Parathyroid adenoma (tissue), 2 donors: Measurements from ENCODE around the gene VIPR2.

ENCODE experiments used
- H2AFZ ChIP-seq: fragments of 300-600 bp; sonication (generic); one replicate; pipeline ENCODE4 v1.7.0; 2017; ENCODE audit warnings: antibody characterized with exemption, mild to moderate bottlenecking
- H3K27ac ChIP-seq: fragments of 300-600 bp; sonication (generic); one replicate; pipeline ENCODE4 v1.7.0; 2017
- H3K27me3 ChIP-seq: fragments of 300-600 bp; sonication (generic); one replicate; pipeline ENCODE4 v1.7.0; 2017; ENCODE audit warnings: low read length; ENCODE audit not compliant: control insufficient read depth, insufficient read depth
- H3K36me3 ChIP-seq: fragments of 300-600 bp; sonication (generic); one replicate; pipeline ENCODE4 v1.7.0; 2017; ENCODE audit warnings: low read length; ENCODE audit not compliant: control insufficient read depth, insufficient read depth
- H3K4me1 ChIP-seq: fragments of 300-600 bp; sonication (generic); one replicate; pipeline ENCODE4 v1.7.0; 2017; ENCODE audit warnings: control low read depth
- H3K4me2 ChIP-seq: fragments of 300-600 bp; sonication (generic); one replicate; pipeline ENCODE4 v1.7.0; 2017; ENCODE audit warnings: low read length
- H3K4me3 ChIP-seq: fragments of 300-600 bp; sonication (generic); one replicate; pipeline ENCODE4 v1.7.0; 2017; ENCODE audit warnings: low read depth, low read length
- H3K79me2 ChIP-seq: fragments of 300-600 bp; sonication (generic); one replicate; pipeline ENCODE4 v1.7.0; 2017; ENCODE audit warnings: control low read depth
- H3K9ac ChIP-seq: fragments of 300-600 bp; sonication (generic); one replicate; pipeline ENCODE4 v1.7.0; 2017; ENCODE audit warnings: mild to moderate bottlenecking
- H3K9me3 ChIP-seq: fragments of 300-600 bp; sonication (generic); one replicate; pipeline ENCODE4 v1.7.0; 2017; ENCODE audit warnings: low read length; ENCODE audit not compliant: control insufficient read depth
- TF ChIP-seq, protein P1 (sequence below): fragments of 300-600 bp; sonication (generic); IDR thresholded peaks from one replicate; pipeline ENCODE4 v1.7.0; 2017; ENCODE audit warnings: antibody characterized with exemption, mild to moderate bottlenecking
- donor health status: primary hyperparathyroidism.

The VIPR2 gene

DNA sequence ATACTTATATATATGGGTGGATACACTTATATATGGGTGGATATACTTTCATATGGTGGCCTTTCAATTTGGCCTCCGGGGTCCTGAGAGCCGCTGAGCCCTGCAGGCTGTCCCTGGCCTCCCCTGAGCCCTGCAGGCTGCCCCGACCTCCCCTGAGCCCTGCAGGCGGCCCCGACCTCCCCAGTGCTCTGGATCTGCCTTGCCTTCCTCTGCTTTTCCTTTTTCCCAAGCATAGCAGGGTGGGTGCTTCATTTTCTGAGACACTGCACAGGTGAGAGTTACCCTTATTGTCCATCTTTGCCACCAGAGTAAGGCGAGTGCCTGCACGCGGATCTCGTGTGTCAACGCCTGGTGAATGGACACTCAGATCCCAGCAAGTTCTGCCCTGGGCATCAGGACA lies 106.6 kb downstream of the VIPR2 start:
- H3K36me3 ChIP-seq: no peaks in the 10 kb centered on the region
- H3K9me3 ChIP-seq: no peaks in the 10 kb centered on the region
- H3K27me3 ChIP-seq: no peaks in the 10 kb centered on the region
- no peaks in the 10 kb centered on the region for H3K4me1 ChIP-seq
- H3K27ac ChIP-seq: no peak overlapping the region
- H3K9ac ChIP-seq: no peak overlapping the region
- TF ChIP-seq, protein P1, sequence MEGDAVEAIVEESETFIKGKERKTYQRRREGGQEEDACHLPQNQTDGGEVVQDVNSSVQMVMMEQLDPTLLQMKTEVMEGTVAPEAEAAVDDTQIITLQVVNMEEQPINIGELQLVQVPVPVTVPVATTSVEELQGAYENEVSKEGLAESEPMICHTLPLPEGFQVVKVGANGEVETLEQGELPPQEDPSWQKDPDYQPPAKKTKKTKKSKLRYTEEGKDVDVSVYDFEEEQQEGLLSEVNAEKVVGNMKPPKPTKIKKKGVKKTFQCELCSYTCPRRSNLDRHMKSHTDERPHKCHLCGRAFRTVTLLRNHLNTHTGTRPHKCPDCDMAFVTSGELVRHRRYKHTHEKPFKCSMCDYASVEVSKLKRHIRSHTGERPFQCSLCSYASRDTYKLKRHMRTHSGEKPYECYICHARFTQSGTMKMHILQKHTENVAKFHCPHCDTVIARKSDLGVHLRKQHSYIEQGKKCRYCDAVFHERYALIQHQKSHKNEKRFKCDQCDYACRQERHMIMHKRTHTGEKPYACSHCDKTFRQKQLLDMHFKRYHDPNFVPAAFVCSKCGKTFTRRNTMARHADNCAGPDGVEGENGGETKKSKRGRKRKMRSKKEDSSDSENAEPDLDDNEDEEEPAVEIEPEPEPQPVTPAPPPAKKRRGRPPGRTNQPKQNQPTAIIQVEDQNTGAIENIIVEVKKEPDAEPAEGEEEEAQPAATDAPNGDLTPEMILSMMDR: no peak
- no peaks in the 10 kb centered on the region for H3K79me2 ChIP-seq
- no peak overlapping the region for H3K4me3 ChIP-seq
- no peak overlapping the region for H2AFZ ChIP-seq
- no peak overlapping the region for H3K4me2 ChIP-seq

DNA sequence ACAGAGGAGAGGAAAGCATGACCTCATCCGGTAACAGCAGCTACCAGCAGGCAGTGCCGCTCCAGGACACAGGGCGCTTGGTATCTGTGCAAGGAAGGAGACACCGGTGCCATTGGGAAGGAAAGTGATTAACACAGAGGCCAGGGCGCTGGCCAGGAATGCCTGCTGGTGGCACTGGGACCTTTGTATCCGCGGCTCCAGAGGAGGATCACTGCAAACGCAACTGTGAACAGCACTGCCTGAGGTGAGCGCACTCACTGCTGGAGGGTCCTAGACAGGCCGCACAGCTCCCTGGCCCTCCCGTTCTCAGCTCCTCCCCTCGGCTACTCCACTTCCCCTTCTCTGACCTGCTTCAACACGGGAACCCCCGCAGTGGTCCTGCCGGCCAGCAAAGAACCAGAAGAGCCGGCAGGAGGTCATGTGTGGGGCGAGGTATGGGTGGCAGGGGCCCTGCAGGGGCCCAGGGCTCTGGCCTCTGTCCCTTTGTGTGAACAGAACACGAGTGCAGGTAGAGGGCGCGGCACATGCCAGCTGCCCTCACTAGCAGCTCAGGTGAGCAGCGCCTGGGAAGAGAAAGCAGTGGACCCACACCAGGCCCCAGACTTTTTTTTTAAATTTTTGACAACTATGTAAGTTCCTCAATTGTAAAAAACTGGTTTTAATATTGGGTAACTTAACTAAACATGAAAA lies 107.6 kb downstream of the VIPR2 start:
- no peak overlapping the region for H3K9ac ChIP-seq
- no peaks in the 10 kb centered on the region for H3K36me3 ChIP-seq
- H3K79me2 ChIP-seq: no peaks in the 10 kb centered on the region
- no peak overlapping the region for H3K4me3 ChIP-seq
- no peaks in the 10 kb centered on the region for H3K4me1 ChIP-seq
- H3K27me3 ChIP-seq: no peaks in the 10 kb centered on the region
- H2AFZ ChIP-seq: no peak overlapping the region
- no peaks in the 10 kb centered on the region for H3K9me3 ChIP-seq
- no peak overlapping the region for H3K27ac ChIP-seq
- TF ChIP-seq, protein P1: no peak
- no peak overlapping the region for H3K4me2 ChIP-seq

DNA sequence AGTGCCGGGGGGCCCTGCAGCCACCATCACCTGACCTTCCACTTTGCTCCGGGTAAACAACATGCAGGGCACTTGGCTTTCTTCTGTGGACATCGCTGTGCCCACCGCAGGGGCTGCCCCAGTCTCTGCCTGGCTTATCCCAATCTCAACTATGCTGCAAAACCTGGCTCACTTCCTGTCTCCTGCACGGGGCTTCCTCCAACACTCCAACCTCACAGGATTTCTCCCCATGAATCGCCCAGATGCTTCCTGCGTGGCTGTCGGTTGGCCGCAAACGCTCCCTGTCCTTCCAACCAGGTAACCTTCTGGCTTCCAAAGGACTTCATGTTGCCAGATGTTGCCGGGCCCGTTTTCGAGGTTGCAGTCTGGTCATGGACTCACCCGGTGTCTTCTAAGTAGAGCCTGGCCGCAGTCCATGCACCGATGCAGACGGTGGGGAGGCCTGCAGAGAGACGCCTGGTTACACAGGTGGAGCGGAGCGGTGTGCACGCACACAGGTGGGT lies 109.0 kb downstream of the VIPR2 start:
- Histone ChIP-seq H3K79me2 (no peaks in the 10 kb centered on the region), H3K36me3 (no peaks in the 10 kb centered on the region), H3K9ac (no peak overlapping the region)

DNA sequence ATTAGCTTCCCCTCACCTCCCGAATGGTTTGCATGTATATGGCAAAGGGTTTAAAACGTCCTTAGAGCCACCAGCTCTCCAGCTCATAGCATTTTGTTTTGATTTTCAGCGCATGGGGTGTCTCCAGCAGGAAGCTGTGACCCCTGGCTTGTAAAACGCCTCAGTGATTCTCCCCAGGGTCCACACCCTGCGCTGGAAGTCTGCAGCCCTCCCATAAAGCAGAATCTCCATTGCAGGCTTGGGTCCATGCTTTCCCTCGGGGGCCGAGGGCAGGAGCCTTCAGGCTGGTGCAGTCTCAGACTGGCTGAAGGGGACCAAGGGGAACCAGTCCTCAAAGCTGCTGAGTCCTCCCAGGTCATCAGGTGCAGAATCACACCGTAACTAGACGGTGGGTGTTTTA lies 109.7 kb downstream of the VIPR2 start:
- no peak overlapping the region for H3K9ac ChIP-seq
- H3K4me3 ChIP-seq: no peak overlapping the region
- no peak overlapping the region for H3K27ac ChIP-seq
- no peak overlapping the region for H3K4me2 ChIP-seq
- H2AFZ ChIP-seq: no peak overlapping the region
- TF ChIP-seq, protein P1: no peak
- H3K9me3 ChIP-seq: no peaks in the 10 kb centered on the region
- no peaks in the 10 kb centered on the region for H3K27me3 ChIP-seq
- H3K36me3 ChIP-seq: no peaks in the 10 kb centered on the region
- H3K79me2 ChIP-seq: no peaks in the 10 kb centered on the region
- H3K4me1 ChIP-seq: no peaks in the 10 kb centered on the region

More for the DNA sequence above, 109.0 kb downstream of the VIPR2 start:
- H3K27ac ChIP-seq: no peak overlapping the region
- H2AFZ ChIP-seq: no peak overlapping the region
- no peaks in the 10 kb centered on the region for H3K4me1 ChIP-seq
- H3K27me3 ChIP-seq: no peaks in the 10 kb centered on the region
- no peak overlapping the region for H3K4me2 ChIP-seq
- H3K4me3 ChIP-seq: no peak overlapping the region
- TF ChIP-seq, protein P1: no peak
- no peaks in the 10 kb centered on the region for H3K9me3 ChIP-seq

DNA sequence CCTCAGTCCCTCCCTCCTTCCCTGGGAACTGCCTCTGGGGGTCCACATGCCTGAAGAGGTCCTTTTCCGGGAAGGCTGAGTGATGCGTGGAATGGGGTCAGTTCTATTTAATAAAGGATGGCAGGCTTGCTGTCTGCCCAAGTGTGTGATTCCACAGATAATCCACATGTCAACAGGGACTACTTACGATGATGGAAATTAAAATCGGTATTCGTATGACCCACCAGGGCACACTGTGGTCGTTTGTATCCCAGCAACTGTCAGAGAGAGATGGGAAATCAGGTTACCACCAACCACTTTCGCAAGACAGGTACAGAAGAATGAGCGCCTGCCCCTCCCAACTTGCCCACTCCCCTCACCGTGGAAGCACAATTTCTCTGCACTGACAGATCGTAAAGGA lies 110.3 kb downstream of the VIPR2 start:
- H3K9me3 ChIP-seq: no peaks in the 10 kb centered on the region
- no peaks in the 10 kb centered on the region for H3K36me3 ChIP-seq
- H2AFZ ChIP-seq: no peak overlapping the region
- no peak overlapping the region for H3K4me3 ChIP-seq
- no peaks in the 10 kb centered on the region for H3K79me2 ChIP-seq
- no peaks in the 10 kb centered on the region for H3K27me3 ChIP-seq
- H3K27ac ChIP-seq: no peak overlapping the region
- TF ChIP-seq, protein P1: no peak
- no peaks in the 10 kb centered on the region for H3K4me1 ChIP-seq
- H3K4me2 ChIP-seq: no peak overlapping the region
- H3K9ac ChIP-seq: no peak overlapping the region
